Omental fat pad (tissue), 4 donors: ENCODE data around the gene ARID3B. TPM values are rescaled to one million over a fixed set of nuclear protein-coding genes. Genes with fewer than 3 reads are reported as not detected.

Experiments used
- ATAC-seq: fragments of 150-250 bp; one replicate; pipeline ENCODE4 v1.9.1; 2016; ENCODE audit warnings: mild to moderate bottlenecking, moderate library complexity; ENCODE audit not compliant: low FRiP score
- DNase-seq: peaks from one replicate; pipeline ENCODE4 v3.0.0-alpha.2; 2019; ENCODE audit warnings: low spot score
- CTCF ChIP-seq, 3 donors: fragments of 450-650 bp; IDR thresholded peaks; one replicate each; pipeline ENCODE4 v1.5.1; 2016 to 2017; ENCODE audit warnings: antibody characterized with exemption in 3 of 3, mild to moderate bottlenecking in 3 of 3, moderate library complexity in 2 of 3
- total RNA-seq, 4 donors: library from RNA; depleted of rRNA; stranded (reverse); fragments of >200 nt; gene quantifications; one replicate each; pipeline ENCODE4 v1.1.0, GENCODE V29; 2016

The ARID3B gene
- total RNA-seq, 4 donors from 2014 or later: 2.2 to 16.9 (median 4.3) TPM

DNA sequence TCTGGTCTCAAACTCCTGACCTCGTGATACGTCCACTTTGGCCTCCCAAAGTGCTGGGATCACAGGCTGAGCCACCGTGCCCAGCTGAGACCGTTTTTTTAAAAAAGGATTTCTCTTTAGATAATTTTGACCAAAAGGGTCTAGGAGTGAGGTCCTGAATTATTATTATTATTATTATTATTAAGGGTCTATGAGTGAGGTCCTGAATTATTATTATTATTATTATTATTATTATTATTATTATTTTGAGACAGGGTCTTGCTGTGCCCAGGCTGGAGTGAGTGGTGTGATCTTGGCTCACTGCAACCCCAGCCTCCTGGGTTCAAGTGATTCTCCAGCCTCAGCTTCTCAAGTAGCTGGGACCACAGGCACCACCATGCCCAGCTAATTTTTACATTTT, 20.6 kb upstream of the ARID3B start:
- ATAC-seq: no peak
- no peak for DNase-seq
- TF ChIP-seq CTCF (IDR thresholded peaks at IDR 0.05): no peak

DNA sequence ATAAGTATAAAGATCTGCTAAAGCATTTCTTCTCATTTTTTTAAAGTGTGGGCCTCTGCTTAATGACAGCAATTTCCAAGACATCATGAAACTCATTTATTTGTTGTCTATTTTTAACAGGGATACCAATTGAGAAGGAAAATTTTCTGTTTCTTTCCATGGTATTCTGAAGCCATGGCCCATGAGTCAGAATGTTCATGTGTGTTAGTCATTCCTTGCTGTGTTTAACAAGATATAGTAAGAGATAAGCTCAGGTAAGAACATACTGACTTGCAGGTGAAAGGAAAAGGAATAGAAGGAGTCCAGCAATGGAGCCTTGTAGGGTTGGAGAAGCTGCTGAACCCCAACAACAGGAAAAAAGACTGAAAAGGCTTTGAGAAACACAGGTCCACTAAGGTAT, 17.0 kb upstream of the ARID3B start:
- no peak for TF ChIP-seq CTCF (IDR thresholded peaks at IDR 0.05)
- DNase-seq (no peak), ATAC-seq (no peak)

DNA sequence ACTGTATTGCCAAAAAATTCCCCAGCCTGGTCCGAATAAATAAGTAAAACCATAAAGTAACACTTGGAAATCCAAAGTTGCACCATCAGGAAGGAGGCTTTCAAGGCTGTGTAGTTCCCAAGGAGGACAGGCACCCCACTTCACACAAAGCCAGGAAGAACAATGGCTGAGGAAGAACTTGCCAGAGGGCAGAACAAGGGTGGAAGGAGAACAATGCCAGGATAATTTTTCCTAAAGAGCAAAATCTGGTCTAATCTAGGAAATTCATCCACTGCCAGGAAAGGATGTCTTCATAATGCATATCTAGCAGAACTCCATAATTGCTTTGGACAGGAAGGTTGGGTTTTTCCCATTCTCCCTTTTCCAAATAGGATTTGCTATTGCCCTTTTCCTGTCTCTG, 15.7 kb upstream of the ARID3B start:
- no peak for ATAC-seq
- TF ChIP-seq CTCF (IDR thresholded peaks at IDR 0.05): no peak
- no peak for DNase-seq

DNA sequence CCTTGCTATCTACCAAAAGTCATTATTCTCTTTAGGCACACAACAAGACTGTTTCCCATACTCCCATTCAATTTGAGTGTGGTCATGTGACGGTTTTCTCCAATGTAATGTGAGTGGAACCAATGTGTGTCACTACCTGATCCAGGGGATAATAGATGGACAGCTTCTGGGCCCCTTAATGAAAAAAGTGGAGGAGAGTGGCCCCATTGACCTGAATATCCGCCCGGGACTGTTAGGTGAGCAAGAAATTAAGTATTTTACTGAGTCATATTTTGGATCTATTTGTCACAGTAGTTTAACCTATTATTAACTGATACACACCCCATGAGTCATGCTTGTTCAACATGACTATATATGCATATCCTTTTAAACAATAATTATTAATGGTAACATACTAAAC, 15.1 kb upstream of the ARID3B start:
- no peak for DNase-seq
- ATAC-seq: no peak
- TF ChIP-seq CTCF (IDR thresholded peaks at IDR 0.05): no peak

DNA sequence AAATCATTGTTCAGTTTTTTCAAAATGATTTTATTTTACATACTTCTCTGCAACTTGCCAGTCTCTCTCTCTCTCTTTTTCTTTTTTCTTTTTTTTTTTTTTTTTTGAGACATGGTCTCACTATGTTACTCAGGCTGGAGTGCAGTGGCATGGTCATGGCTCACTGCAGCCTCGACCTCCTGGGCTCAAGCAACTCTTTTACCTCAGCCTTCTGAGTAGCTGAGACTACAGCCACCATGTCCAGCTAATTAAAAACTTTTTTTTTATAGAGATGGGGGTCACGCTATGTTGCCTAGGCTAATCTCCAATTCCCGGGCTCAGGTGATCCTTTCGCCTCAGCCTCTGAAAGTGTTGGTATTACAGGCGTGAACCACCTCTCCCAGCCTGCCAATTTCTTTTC, 12.1 kb upstream of the ARID3B start:
- ATAC-seq: no peak
- no peak for TF ChIP-seq CTCF (IDR thresholded peaks at IDR 0.05)
- DNase-seq: no peak

DNA sequence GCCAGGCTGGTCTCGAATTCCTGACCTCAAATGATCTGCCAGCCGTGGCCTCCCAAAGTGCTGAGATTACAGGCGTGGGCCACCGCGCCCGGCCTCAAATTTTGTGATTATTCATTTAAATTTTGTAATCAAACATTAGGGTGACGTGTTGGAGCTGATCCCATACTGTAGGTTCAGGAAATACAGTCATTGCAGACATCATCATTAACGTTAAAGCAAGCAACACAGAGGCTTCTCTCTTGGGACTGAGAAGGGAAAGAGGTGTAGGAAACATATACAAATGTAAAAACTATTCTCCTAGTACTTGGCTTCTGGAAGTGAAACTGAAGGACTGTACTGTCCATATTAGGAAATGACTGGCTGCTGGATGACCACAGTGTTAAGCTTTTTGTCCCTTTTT, 11.1 kb upstream of the ARID3B start:
- DNase-seq: no peak
- TF ChIP-seq CTCF (IDR thresholded peaks at IDR 0.05): no peak
- no peak for ATAC-seq

DNA sequence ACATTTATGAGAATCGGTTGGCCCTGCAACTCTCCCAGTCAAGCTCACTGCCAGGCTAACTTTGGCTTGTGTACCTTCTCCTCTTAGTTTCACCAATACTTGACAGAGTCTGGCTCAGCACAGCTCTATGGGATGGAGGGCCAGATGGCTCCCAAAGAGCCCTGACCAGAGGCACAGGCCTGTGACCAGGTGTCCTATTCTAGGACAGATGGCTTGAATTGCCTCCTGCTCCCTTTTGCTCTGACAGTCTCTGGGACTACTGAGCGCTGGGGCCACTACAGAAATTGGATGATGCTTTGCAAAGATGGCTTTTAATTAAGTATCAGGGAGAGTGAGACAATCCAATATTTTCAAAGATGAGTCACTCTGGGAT, 10.3 kb upstream of the ARID3B start:
- no peak for ATAC-seq
- TF ChIP-seq CTCF (IDR thresholded peaks at IDR 0.05): no peak
- DNase-seq: no peak
